Adrenal gland (tissue), 5 donors: ENCODE measurements around the gene RAP1GAP2.

ENCODE experiments used
- CTCF ChIP-seq, 6 experiments: fragments of 450-650 bp in 4 of 6; fragments of 200-600 bp in 2 of 6; sonication (generic) in 1 of 6; IDR thresholded peaks; 1 replicate in 5 of 6; 2 replicates in 1 of 6; pipeline versions ENCODE4 v1.5.1 to v1.8.0; 2016 to 2021; ENCODE audit warnings: antibody characterized with exemption in 6 of 6, mild to moderate bottlenecking in 2 of 6, moderate library complexity in 1 of 6
- POLR2A ChIP-seq, 2 donors: fragments of 450-650 bp; IDR thresholded peaks; one replicate each; pipeline ENCODE4 v1.6.1; 2017; ENCODE audit warnings: antibody characterized with exemption in 2 of 2, mild to moderate bottlenecking in 2 of 2, moderate library complexity in 1 of 2
- donor health status: DM: no; HTN: no; CAD: no.

GRCh38 chr17:2958706-2959222 lies 162.5 kb downstream of the RAP1GAP2 start:
- TF ChIP-seq CTCF (IDR thresholded peaks at IDR 0.05): no peak
- no peak for TF ChIP-seq POLR2A (IDR thresholded peaks at IDR 0.05)
